NB4 (cell line): ENCODE measurements around the gene MGAT1.

Experiments used
- POLR2A ChIP-seq: IDR thresholded peaks from 2 replicates; pipeline ENCODE4 v1.6.1; 2011; ENCODE audit warnings: mild to moderate bottlenecking; ENCODE audit not compliant: insufficient read length; ENCODE audit errors: extremely low read depth
- TF ChIP-seq, protein P1 (sequence below): IDR thresholded peaks from one replicate; pipeline ENCODE4 v1.5.1; 2012; ENCODE audit warnings: low read depth, low read length

- TF ChIP-seq POLR2A, result peak; percentile 52
- TF ChIP-seq, protein P1, sequence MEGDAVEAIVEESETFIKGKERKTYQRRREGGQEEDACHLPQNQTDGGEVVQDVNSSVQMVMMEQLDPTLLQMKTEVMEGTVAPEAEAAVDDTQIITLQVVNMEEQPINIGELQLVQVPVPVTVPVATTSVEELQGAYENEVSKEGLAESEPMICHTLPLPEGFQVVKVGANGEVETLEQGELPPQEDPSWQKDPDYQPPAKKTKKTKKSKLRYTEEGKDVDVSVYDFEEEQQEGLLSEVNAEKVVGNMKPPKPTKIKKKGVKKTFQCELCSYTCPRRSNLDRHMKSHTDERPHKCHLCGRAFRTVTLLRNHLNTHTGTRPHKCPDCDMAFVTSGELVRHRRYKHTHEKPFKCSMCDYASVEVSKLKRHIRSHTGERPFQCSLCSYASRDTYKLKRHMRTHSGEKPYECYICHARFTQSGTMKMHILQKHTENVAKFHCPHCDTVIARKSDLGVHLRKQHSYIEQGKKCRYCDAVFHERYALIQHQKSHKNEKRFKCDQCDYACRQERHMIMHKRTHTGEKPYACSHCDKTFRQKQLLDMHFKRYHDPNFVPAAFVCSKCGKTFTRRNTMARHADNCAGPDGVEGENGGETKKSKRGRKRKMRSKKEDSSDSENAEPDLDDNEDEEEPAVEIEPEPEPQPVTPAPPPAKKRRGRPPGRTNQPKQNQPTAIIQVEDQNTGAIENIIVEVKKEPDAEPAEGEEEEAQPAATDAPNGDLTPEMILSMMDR, result peak; percentile 21
Measured at GRCh38 chr5:180803181-180804128, 849 bp upstream of the MGAT1 start.
